ENCODE data around the gene NLRP12.

Gene NLRP12

GRCh38 chr19:53868892-53869804 lies 45.0 kb upstream of the NLRP12 start:
- no peak overlapping the region for H3K27ac ChIP-seq (ENCODE audit: low read length)

DNA sequence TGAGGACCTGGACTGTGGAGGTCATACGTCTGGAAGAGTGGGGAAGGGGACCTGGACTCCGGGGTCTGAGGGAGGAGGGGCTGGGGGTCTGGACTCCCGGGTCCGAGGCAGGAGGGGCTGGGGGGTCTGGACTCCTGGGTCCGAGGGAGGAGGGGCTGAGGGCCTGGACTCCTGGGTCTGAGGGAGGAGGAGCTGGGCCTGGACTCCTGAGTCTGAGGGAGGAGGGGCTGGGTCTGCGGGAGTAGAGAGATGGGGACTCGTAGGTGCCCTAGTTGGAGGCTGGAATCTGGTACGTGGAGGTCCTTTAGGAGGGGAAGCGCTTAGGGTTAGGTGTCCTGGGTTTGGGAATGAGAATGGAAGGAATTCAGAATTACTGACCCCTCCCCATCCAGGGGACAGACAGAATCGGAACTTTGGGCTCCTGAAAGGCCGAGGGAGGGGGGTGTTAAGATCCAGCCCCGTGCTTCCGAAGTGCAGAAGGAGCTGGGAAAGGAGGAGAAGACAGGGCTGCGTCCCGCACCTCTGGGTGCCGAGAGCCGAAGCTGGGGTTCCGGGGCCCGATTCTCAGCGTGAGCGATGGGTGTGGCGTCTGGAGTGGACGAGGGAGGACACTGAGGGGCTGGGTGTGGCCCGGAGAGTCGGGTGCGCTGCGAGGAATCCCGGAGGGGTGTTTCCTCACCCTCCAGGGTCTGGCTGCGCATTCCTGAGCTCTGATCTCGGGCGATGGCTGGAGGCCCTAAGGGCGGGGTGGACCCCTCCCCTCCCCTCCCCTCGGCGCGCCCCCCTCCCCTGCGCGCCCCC lies 44.2 kb upstream of the NLRP12 start:
- Histone ChIP-seq H3K36me3 (replicated peaks; ENCODE audit: low read depth, low read length) (no peaks in the 10 kb centered on the region), H3K79me2 (ENCODE audit: low read length) (no peaks in the 10 kb centered on the region), H3K27ac (ENCODE audit: low read length) (no peak overlapping the region), H3K9me3 (ENCODE audit: insufficient read depth, low read length) (no peaks in the 10 kb centered on the region), H3K4me3 (ENCODE audit: low read length) (no peak overlapping the region), H2AFZ (ENCODE audit: low read depth, low read length) (no peak overlapping the region), H3K4me1 (ENCODE audit: low read length) (no peaks in the 10 kb centered on the region), H3K4me2 (ENCODE audit: low read length) (no peak overlapping the region), H3K27me3 (ENCODE audit: low read depth, low read length) (no peaks in the 10 kb centered on the region), H3K9ac (ENCODE audit: low read length) (no peak overlapping the region), H4K20me1 (ENCODE audit: insufficient read depth, low read length) (no peaks in the 10 kb centered on the region)
- TF ChIP-seq EZH2phosphoT487 (IDR thresholded peaks at IDR 0.05; ENCODE audit: low read depth) = no peak
- TF ChIP-seq CTCF (IDR thresholded peaks at IDR 0.05; ENCODE audit: low read depth, low read length) = no peak

More at GRCh38 chr19:53868892-53869804, 45.0 kb upstream of the NLRP12 start:
- TF ChIP-seq EZH2phosphoT487 (IDR thresholded peaks at IDR 0.05; ENCODE audit: low read depth) (no peak), CTCF (IDR thresholded peaks at IDR 0.05; ENCODE audit: low read depth, low read length) (no peak)
- Histone ChIP-seq H3K4me2 (ENCODE audit: low read length) (no peak overlapping the region), H3K79me2 (ENCODE audit: low read length) (no peaks in the 10 kb centered on the region), H3K4me3 (ENCODE audit: low read length) (no peak overlapping the region), H3K36me3 (replicated peaks; ENCODE audit: low read depth, low read length) (no peaks in the 10 kb centered on the region), H3K9ac (ENCODE audit: low read length) (no peak overlapping the region), H4K20me1 (ENCODE audit: insufficient read depth, low read length) (no peaks in the 10 kb centered on the region), H3K9me3 (ENCODE audit: insufficient read depth, low read length) (no peaks in the 10 kb centered on the region), H2AFZ (ENCODE audit: low read depth, low read length) (no peak overlapping the region), H3K27me3 (ENCODE audit: low read depth, low read length) (no peaks in the 10 kb centered on the region), H3K4me1 (ENCODE audit: low read length) (no peaks in the 10 kb centered on the region)

- Histone ChIP-seq H3K4me2 (ENCODE audit: low read length) (no peak within 1 kb of the TSS), H3K79me2 (ENCODE audit: low read length) (no peaks in the 10 kb centered on the region), H3K27ac (ENCODE audit: low read length) (no peak within 1 kb of the TSS), H3K9ac (ENCODE audit: low read length) (no peak within 1 kb of the TSS), H3K4me3 (ENCODE audit: low read length) (no peak within 1 kb of the TSS), H3K9me3 (ENCODE audit: insufficient read depth, low read length) (no peaks in the 10 kb centered on the region), H4K20me1 (ENCODE audit: insufficient read depth, low read length) (no peaks in the 10 kb centered on the region), H3K36me3 (replicated peaks; ENCODE audit: low read depth, low read length) (no peaks in the 10 kb centered on the region), H3K27me3 (ENCODE audit: low read depth, low read length) (no peaks in the 10 kb centered on the region), H3K4me1 (ENCODE audit: low read length) (no peaks in the 10 kb centered on the region), H2AFZ (ENCODE audit: low read depth, low read length) (no peak within 1 kb of the TSS)
- no peak for TF ChIP-seq CTCF (IDR thresholded peaks at IDR 0.05; ENCODE audit: low read depth, low read length)
- no peak for TF ChIP-seq EZH2phosphoT487 (IDR thresholded peaks at IDR 0.05; ENCODE audit: low read depth)
Observed at GRCh38 chr19:53867225-53868090, 43.3 kb upstream of the NLRP12 start, which contains the start of gene MYADM. MYADM (plus strand) TSS chr19:53867883; CDS start chr19:53873530, 5,647 bp downstream.
